Measurements from ENCODE around the gene TMEM45A.
"Not testable (repeated sequence)": the region's sequence is repeated elsewhere in the genome, so short reads cannot be mapped to it uniquely, and the experiment has no call there.

GRCh38 chr3:100541428-100541827 is 49.0 kb downstream of the TMEM45A start:
- TF ChIP-seq, protein P1, sequence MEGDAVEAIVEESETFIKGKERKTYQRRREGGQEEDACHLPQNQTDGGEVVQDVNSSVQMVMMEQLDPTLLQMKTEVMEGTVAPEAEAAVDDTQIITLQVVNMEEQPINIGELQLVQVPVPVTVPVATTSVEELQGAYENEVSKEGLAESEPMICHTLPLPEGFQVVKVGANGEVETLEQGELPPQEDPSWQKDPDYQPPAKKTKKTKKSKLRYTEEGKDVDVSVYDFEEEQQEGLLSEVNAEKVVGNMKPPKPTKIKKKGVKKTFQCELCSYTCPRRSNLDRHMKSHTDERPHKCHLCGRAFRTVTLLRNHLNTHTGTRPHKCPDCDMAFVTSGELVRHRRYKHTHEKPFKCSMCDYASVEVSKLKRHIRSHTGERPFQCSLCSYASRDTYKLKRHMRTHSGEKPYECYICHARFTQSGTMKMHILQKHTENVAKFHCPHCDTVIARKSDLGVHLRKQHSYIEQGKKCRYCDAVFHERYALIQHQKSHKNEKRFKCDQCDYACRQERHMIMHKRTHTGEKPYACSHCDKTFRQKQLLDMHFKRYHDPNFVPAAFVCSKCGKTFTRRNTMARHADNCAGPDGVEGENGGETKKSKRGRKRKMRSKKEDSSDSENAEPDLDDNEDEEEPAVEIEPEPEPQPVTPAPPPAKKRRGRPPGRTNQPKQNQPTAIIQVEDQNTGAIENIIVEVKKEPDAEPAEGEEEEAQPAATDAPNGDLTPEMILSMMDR (conservative IDR thresholded peaks at IDR 0.05; ENCODE audit: low read length), result not testable (repeated sequence)
- TF ChIP-seq EZH2phosphoT487 (IDR thresholded peaks at IDR 0.05; ENCODE audit: borderline replicate concordance, low read depth, low read length), result not testable (repeated sequence)

Data from OCI-LY7 (cell line).